Type B pancreatic cell (in vitro differentiated cells): ENCODE results near the gene TAS1R3. TPM values are rescaled to one million over a fixed set of nuclear protein-coding genes. Genes with fewer than 3 reads are reported as not detected.

ENCODE experiments used
- DNase-seq: peaks from one replicate; pipeline ENCODE4 v3.0.0; 2021; ENCODE audit warnings: mixed read lengths; ENCODE audit not compliant: unreplicated experiment; ENCODE audit errors: extremely low spot score
- H3K27ac Mint-ChIP-seq: 2 replicates; pipeline ENCODE4 v1.8.0; 2021; ENCODE audit warnings: mild to moderate bottlenecking, mixed read lengths
- H3K27me3 Mint-ChIP-seq: 2 replicates; pipeline ENCODE4 v1.8.0; 2021; ENCODE audit warnings: mixed read lengths
- H3K36me3 Mint-ChIP-seq: 2 replicates; pipeline ENCODE4 v1.8.0; 2021; ENCODE audit warnings: mixed read lengths
- H3K4me1 Mint-ChIP-seq: one replicate; pipeline ENCODE4 v1.8.0; 2021; ENCODE audit warnings: mixed read lengths; ENCODE audit not compliant: unreplicated experiment
- H3K4me3 Mint-ChIP-seq: 2 replicates; pipeline ENCODE4 v1.8.0; 2021; ENCODE audit warnings: mild to moderate bottlenecking, mixed read lengths
- H3K9me3 Mint-ChIP-seq: 2 replicates; pipeline ENCODE4 v1.8.0; 2021; ENCODE audit warnings: mixed read lengths
- CTCF ChIP-seq: fragments of 200-600 bp; sonication (generic); conservative IDR thresholded peaks from 2 replicates; pipeline ENCODE4 v1.5.0; 2021; ENCODE audit warnings: antibody characterized with exemption, mild to moderate bottlenecking
- total RNA-seq: library from RNA; stranded (reverse); gene quantifications from 2 replicates; pipeline ENCODE4 v1.2.1, GENCODE V29; 2021; ENCODE audit warnings: low replicate concordance

Gene TAS1R3
- total RNA-seq, 1 donor from 2014 or later, result 0.89 TPM

DNA sequence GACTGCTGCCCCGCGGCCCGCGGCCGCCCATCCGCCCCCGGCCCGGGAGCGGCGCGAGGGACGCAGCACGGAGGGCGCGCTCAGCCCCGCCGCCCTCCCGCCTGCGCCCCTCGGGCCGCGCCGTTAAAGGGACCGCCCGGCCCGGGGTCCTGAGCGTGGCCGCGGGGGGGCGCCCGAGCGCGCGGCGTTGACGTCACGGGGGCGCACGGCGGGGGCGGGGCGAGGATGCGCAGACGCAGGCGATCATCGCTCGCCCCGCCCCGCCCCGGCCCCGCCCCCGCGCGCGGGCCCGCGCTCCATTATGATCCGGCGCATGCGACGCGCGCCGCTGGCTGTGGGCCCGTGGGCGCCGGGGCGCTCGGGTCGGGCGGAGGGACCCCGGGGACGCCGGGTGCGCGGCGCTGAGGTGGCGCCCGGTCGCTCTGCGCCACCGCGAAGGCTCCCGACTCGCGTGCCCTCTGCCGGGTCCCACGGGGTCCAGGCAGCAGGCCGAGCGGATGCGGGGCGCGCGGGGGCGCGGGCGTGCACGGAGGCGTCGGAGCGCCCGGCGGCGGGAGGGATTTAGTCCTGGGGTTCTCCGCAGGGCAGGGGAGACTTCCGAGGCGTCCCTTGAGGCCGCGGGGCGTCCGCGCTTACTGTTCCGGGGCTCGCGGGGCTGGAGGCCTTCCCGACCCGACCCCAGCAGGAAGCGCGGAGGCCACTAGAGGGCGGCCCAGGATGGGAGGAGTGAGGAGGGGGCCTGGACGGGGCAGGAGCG is 18.4 kb downstream of the TAS1R3 start, which contains the start of gene DVL1:
TSS of gene DVL1 (minus strand) at position 163 of the 757 bp plus-strand sequence. CDS start 353 bp downstream, outside the sequence.
- peaks cover 17% of the 10 kb centered on the region for H3K4me1 Mint-ChIP-seq
- no peaks in the 10 kb centered on the region for H3K36me3 Mint-ChIP-seq
- peak within 1 kb of the TSS; percentile 16 for H3K27ac Mint-ChIP-seq
- peaks cover 8% of the 10 kb centered on the region for H3K27me3 Mint-ChIP-seq
- no peak for DNase-seq
- no peaks in the 10 kb centered on the region for H3K9me3 Mint-ChIP-seq
- peak within 1 kb of the TSS; percentile 85 for H3K4me3 Mint-ChIP-seq
- peak; percentile 69 for TF ChIP-seq CTCF

DNA sequence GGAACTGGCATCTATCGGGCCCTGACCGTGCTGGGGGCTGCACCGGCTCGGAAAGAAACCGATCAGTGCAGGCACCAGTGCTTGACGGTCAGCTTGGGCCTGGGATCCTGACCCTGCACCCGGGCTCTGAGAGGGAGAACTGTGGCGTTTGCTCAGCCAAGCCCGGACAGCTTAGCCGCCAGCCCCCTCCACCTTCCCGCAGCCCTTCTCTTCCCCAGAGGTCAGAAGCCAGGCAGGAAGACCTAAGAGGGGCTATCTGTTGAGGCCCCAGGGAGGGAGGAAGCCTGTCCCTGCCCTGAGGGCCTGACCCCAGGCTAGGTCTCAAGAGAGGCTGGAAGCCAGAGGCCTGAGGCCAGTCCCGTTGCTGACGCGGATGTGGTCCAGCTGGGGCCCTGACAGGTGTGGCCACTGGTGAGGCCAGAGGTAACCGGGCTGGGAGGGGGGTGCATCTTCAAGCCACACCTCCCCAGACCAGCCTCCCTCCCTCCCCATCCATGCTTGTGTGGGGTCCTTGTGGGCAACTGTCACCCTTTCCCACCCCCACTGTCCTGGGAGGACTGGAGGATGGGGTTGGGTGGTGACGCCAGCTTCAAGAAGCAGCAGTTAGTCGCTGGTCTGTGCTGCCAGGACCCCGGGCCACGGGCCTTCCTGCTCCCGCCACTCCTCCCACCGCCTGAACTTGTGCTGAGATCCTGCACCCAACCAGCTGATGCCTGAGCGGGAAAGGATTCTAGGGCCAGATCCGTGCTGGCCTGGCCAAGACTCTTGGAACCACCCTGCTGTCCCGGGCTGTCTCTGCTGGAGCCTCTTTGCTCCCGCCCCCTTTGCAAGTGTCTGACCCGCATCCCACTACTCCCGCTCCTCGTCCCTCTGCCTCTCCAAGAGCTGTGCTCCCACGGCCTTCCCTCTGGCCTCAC is 20.7 kb downstream of the TAS1R3 start:
- no peaks in the 10 kb centered on the region for H3K9me3 Mint-ChIP-seq
- peak overlapping the region; percentile 67 for H3K27ac Mint-ChIP-seq
- peak overlapping the region; percentile 74 for H3K4me3 Mint-ChIP-seq
- TF ChIP-seq CTCF, result no peak
- no peak for DNase-seq
- H3K36me3 Mint-ChIP-seq, result no peaks in the 10 kb centered on the region
- H3K27me3 Mint-ChIP-seq, result peaks cover 8% of the 10 kb centered on the region
- peaks cover 15% of the 10 kb centered on the region for H3K4me1 Mint-ChIP-seq

GRCh38 chr1:1352786-1353388 is 21.8 kb downstream of the TAS1R3 start:
- H3K9me3 Mint-ChIP-seq, result no peaks in the 10 kb centered on the region
- H3K27me3 Mint-ChIP-seq, result peaks cover 8% of the 10 kb centered on the region
- H3K4me1 Mint-ChIP-seq, result peaks cover 6% of the 10 kb centered on the region
- TF ChIP-seq CTCF, result no peak
- no peak for DNase-seq
- H3K27ac Mint-ChIP-seq, result peak overlapping the region; percentile 67
- peak overlapping the region; percentile 74 for H3K4me3 Mint-ChIP-seq
- H3K36me3 Mint-ChIP-seq, result no peaks in the 10 kb centered on the region

- Mint-ChIP-seq H3K36me3 (no peaks in the 10 kb centered on the region), H3K4me1 (peaks cover 6% of the 10 kb centered on the region), H3K27ac (no peak overlapping the region), H3K9me3 (no peaks in the 10 kb centered on the region), H3K4me3 (no peak overlapping the region), H3K27me3 (peaks cover 8% of the 10 kb centered on the region)
- no peak for DNase-seq
- no peak for TF ChIP-seq CTCF
Measured at GRCh38 chr1:1353389-1354151, 22.5 kb downstream of the TAS1R3 start.
